Endodermal cell (in vitro differentiated cells): ENCODE measurements around the gene OR2Z1. TPM values are rescaled to one million over a fixed set of nuclear protein-coding genes. Genes with fewer than 3 reads are reported as not detected.

Source experiments
- DNase-seq: peaks from one replicate; pipeline ENCODE4 v3.0.0-alpha.2; 2017
- H3K27ac ChIP-seq: 2 replicates; pipeline ENCODE4 v1.5.1; 2013; ENCODE audit warnings: mild to moderate bottlenecking, low read depth, low read length, moderate library complexity
- H3K27me3 ChIP-seq: 2 replicates; pipeline ENCODE4 v1.6.1; 2013; ENCODE audit warnings: mild to moderate bottlenecking, low read length, moderate library complexity; ENCODE audit not compliant: insufficient read depth, control insufficient read depth, poor library complexity, severe bottlenecking
- H3K36me3 ChIP-seq: 2 replicates; pipeline ENCODE4 v1.7.0; 2013; ENCODE audit warnings: mild to moderate bottlenecking, low read length, moderate library complexity; ENCODE audit not compliant: control insufficient read depth, insufficient read depth
- H3K4me1 ChIP-seq: one replicate; pipeline ENCODE4 v1.7.0; 2013; ENCODE audit warnings: low read length; ENCODE audit not compliant: control insufficient read depth, insufficient read depth
- H3K4me3 ChIP-seq: 2 replicates; pipeline ENCODE4 v1.5.1; 2013; ENCODE audit warnings: mild to moderate bottlenecking, low read length, moderate library complexity
- H3K9ac ChIP-seq: 2 replicates; pipeline ENCODE4 v1.6.1; 2013; ENCODE audit warnings: mild to moderate bottlenecking, low read length, moderate library complexity; ENCODE audit not compliant: poor library complexity, severe bottlenecking; ENCODE audit errors: extremely low read depth
- H3K9me3 ChIP-seq: 2 replicates; pipeline ENCODE4 v1.6.1; 2013; ENCODE audit warnings: mild to moderate bottlenecking, low read length, moderate library complexity; ENCODE audit not compliant: control insufficient read depth
- H3K27ac Mint-ChIP-seq: 2 replicates; pipeline ENCODE4 v1.8.0; 2020; ENCODE audit warnings: mixed read lengths
- H3K27me3 Mint-ChIP-seq: 2 replicates; pipeline ENCODE4 v1.8.0; 2021; ENCODE audit warnings: mild to moderate bottlenecking, mixed read lengths; ENCODE audit not compliant: insufficient read depth
- H3K36me3 Mint-ChIP-seq: 2 replicates; pipeline ENCODE4 v1.8.0; 2020; ENCODE audit warnings: low read depth, mixed read lengths
- H3K4me1 Mint-ChIP-seq: 2 replicates; pipeline ENCODE4 v1.8.0; 2020; ENCODE audit warnings: mixed read lengths
- H3K4me3 Mint-ChIP-seq: 2 replicates; pipeline ENCODE4 v1.8.0; 2020; ENCODE audit warnings: mild to moderate bottlenecking, moderate library complexity, mixed read lengths
- H3K9me3 Mint-ChIP-seq: 2 replicates; pipeline ENCODE4 v1.8.0; 2020; ENCODE audit warnings: mild to moderate bottlenecking, mixed read lengths
- CTCF ChIP-seq: fragments of 200-600 bp; sonication (generic); conservative IDR thresholded peaks from 2 replicates; pipeline ENCODE4 v1.5.0; 2021; ENCODE audit warnings: antibody characterized with exemption, mild to moderate bottlenecking
- WGBS, 2 experiments: methylation state at CpG; one replicate each; pipeline versions ENCODE4 v1.1.5 to v1.1.7; 2013; ENCODE audit warnings: missing lambda C conversion rate in 2 of 2, mixed read lengths in 1 of 2; ENCODE audit not compliant: insufficient coverage in 1 of 2, insufficient read length in 1 of 2; 5-methylcytosine and 5-hydroxymethylcytosine counted together
- total RNA-seq, 2 donors: library from RNA; stranded (reverse); fragmentation: NEBNext Ultra II Directional in 1 of 2; extraction: Animal tissue kit (Norgen Biotek cat#: 25700) in 1 of 2; gene quantifications; 2 replicates in 1 of 2; 3 replicates in 1 of 2; pipeline ENCODE4 v1.2.1, GENCODE V29; 2021

Gene OR2Z1
- total RNA-seq, 2 donors from 2014 or later = not detected

GRCh38 chr19:8678244-8678807 lies 43.1 kb upstream of the OR2Z1 start:
- H3K4me3 ChIP-seq = no peak overlapping the region
- no peaks in the 10 kb centered on the region for H3K36me3 Mint-ChIP-seq
- H3K27me3 ChIP-seq = no peaks in the 10 kb centered on the region
- peaks cover 2% of the 10 kb centered on the region for H3K27me3 Mint-ChIP-seq
- no peak overlapping the region for H3K4me3 Mint-ChIP-seq
- no peaks in the 10 kb centered on the region for H3K4me1 ChIP-seq
- peaks cover 4% of the 10 kb centered on the region for H3K9me3 ChIP-seq
- peaks cover 24% of the 10 kb centered on the region for H3K9me3 Mint-ChIP-seq
- H3K27ac Mint-ChIP-seq = no peak overlapping the region
- H3K4me1 Mint-ChIP-seq = peaks cover 6% of the 10 kb centered on the region
- no peak for TF ChIP-seq CTCF
- H3K36me3 ChIP-seq = no peaks in the 10 kb centered on the region
- H3K27ac ChIP-seq = no peak overlapping the region
- DNase-seq = no peak
- H3K9ac ChIP-seq = no peak overlapping the region

- Histone ChIP-seq H3K27me3 (no peaks in the 10 kb centered on the region), H3K9me3 (peaks cover 4% of the 10 kb centered on the region), H3K4me3 (no peak overlapping the region), H3K4me1 (no peaks in the 10 kb centered on the region), H3K9ac (no peak overlapping the region), H3K36me3 (no peaks in the 10 kb centered on the region), H3K27ac (no peak overlapping the region)
- TF ChIP-seq CTCF = no peak
- Mint-ChIP-seq H3K36me3 (no peaks in the 10 kb centered on the region), H3K27ac (no peak overlapping the region), H3K27me3 (peaks cover 2% of the 10 kb centered on the region), H3K9me3 (peaks cover 23% of the 10 kb centered on the region), H3K4me3 (no peak overlapping the region), H3K4me1 (peaks cover 6% of the 10 kb centered on the region)
- DNase-seq = no peak
- 71 to 87% methylated on average over 3 to 4 of the region's 5 CpGs for WGBS, 2 experiments
These were observed 40.6 kb upstream of the OR2Z1 start for GRCh38 chr19:8680676-8681344.

- no peak for TF ChIP-seq CTCF
- no peaks in the 10 kb centered on the region for H3K36me3 Mint-ChIP-seq
- H3K4me3 ChIP-seq = no peak overlapping the region
- H3K4me3 Mint-ChIP-seq = no peak overlapping the region
- no peaks in the 10 kb centered on the region for H3K4me1 ChIP-seq
- no peak overlapping the region for H3K27ac ChIP-seq
- WGBS, 2 experiments = 80 to 85% methylated on average over 1 to 2 of the region's 2 CpGs
- peaks cover 21% of the 10 kb centered on the region for H3K9me3 Mint-ChIP-seq
- H3K27ac Mint-ChIP-seq = no peak overlapping the region
- no peaks in the 10 kb centered on the region for H3K36me3 ChIP-seq
- DNase-seq = no peak
- H3K27me3 ChIP-seq = no peaks in the 10 kb centered on the region
- peaks cover 6% of the 10 kb centered on the region for H3K4me1 Mint-ChIP-seq
- H3K27me3 Mint-ChIP-seq = peaks cover 2% of the 10 kb centered on the region
- no peak overlapping the region for H3K9ac ChIP-seq
- H3K9me3 ChIP-seq = peaks cover 4% of the 10 kb centered on the region
These were observed 39.9 kb upstream of the OR2Z1 start for GRCh38 chr19:8681345-8682029.
